Heart left ventricle (tissue), 16 donors: ENCODE results near the gene TMC3. TPM values are rescaled to one million over a fixed set of nuclear protein-coding genes. Genes with fewer than 3 reads are reported as not detected.

Source experiments
- ATAC-seq, 4 donors: fragments of 200-7000 bp; cut with Tn5 transposase; one replicate each; pipeline ENCODE4 v1.9.1; 2020 to 2022; ENCODE audit warnings: moderate library complexity in 4 of 4, mild to moderate bottlenecking in 3 of 4, moderate number of reproducible peaks in 1 of 4
- DNase-seq, 5 donors: peaks; one replicate each; pipeline ENCODE4 v3.0.0-alpha.2; 2020
- H3K27ac ChIP-seq, 12 donors: fragments of 200-600 bp; sonication (generic) in 4 of 12; one replicate each; pipeline versions ENCODE4 v1.5.0 to v1.8.0; 2016 to 2022; ENCODE audit warnings: mild to moderate bottlenecking in 2 of 12
- H3K27me3 ChIP-seq, 9 donors: fragments of 200-600 bp; sonication (generic) in 2 of 9; one replicate each; pipeline versions ENCODE4 v1.5.1 to v1.8.0; 2016 to 2022; ENCODE audit warnings: mild to moderate bottlenecking in 3 of 9
- H3K36me3 ChIP-seq, 9 donors: fragments of 200-600 bp; sonication (generic) in 2 of 9; one replicate each; pipeline versions ENCODE4 v1.5.0 to v1.8.0; 2018 to 2022; ENCODE audit warnings: mild to moderate bottlenecking in 2 of 9
- H3K4me1 ChIP-seq, 12 donors: fragments of 200-600 bp; sonication (generic) in 4 of 12; one replicate each; pipeline versions ENCODE4 v1.5.0 to v1.8.0; 2016 to 2022; ENCODE audit warnings: mild to moderate bottlenecking in 3 of 12
- H3K4me3 ChIP-seq, 12 donors: fragments of 200-600 bp; sonication (generic) in 4 of 12; one replicate each; pipeline versions ENCODE4 v1.5.0 to v1.8.0; 2017 to 2022; ENCODE audit warnings: mild to moderate bottlenecking in 9 of 12, moderate library complexity in 4 of 12
- H3K9me3 ChIP-seq, 12 donors: fragments of 200-600 bp; sonication (generic) in 4 of 12; one replicate each; pipeline versions ENCODE4 v1.5.0 to v1.8.0; 2016 to 2022; ENCODE audit warnings: mild to moderate bottlenecking in 1 of 12
- POLR2A ChIP-seq, 2 donors: fragments of 450-650 bp; IDR thresholded peaks; one replicate each; pipeline ENCODE4 v1.6.1; 2017; ENCODE audit warnings: antibody characterized with exemption in 2 of 2, mild to moderate bottlenecking in 2 of 2, moderate library complexity in 2 of 2
- WGBS, 4 donors: extraction: QIAGEN DNeasy Blood & Tissue Kit in 2 of 4; methylation state at CpG; one replicate each; pipeline versions ENCODE4 v1.1.5 to v1.1.7; 2013 to 2018; 5-methylcytosine and 5-hydroxymethylcytosine counted together
- intact Hi-C, 10 donors: fragments of 100-400 bp; cut with DNase I; formaldehyde crosslinking; loops; one replicate each; pipeline versions ENCODE4 v1.11.1 to v1.14.2; 2022
- polyA plus RNA-seq, 2 donors: library from polyadenylated mRNA; stranded (reverse); fragments of 200-250 nt; gene quantifications; one replicate each; pipeline ENCODE4 v1.2.3, GENCODE V29; 2013
- total RNA-seq, 9 donors: library from RNA; depleted of rRNA in 2 of 9; stranded (reverse); fragments of >200 nt in 2 of 9; fragmentation: NEBNext Ultra II Directional in 3 of 9; extraction: Animal tissue kit (Norgen Biotek cat#: 25700) in 3 of 9; gene quantifications; one replicate each; pipeline versions ENCODE4 v1.1.0 to v1.2.4, GENCODE V29; 2016 to 2023
- TF ChIP-seq, protein P1 (sequence below), 12 donors: fragments of 200-600 bp; sonication (generic) in 4 of 12; IDR thresholded peaks; one replicate each; pipeline versions ENCODE4 v1.5.0 to v1.8.0; 2018 to 2022; ENCODE audit warnings: antibody characterized with exemption in 12 of 12, mild to moderate bottlenecking in 5 of 12
- donor health status: ischemic (EF 13 %, LVEDD 7.1; RV severe dilation, severe dysfunction).
- donor health status: healthy with polysubstance abuse.
- donor health status: DM: no; HTN: yes; CAD: no.
- donor health status: DM: no; HTN: no; CAD: no.
- donor health status: ischemic (EF 25% LVEDD 6.9; RV normal size, moderate dysfunction).
- donor health status: ischemic (EF 25% LVEDD 5.7; RV mildly dilated, moderate dysfunction).
- donor health status: healthy.
- donor health status: DM: yes; HTN: yes; CAD: no.
- donor health status: ischemic (EF 35%, LVEDD 5.7; RV mildly dilated, moderate dysfunction).
- donor health status: nonischemic (EF 11% LVEDD 7.7; RV severe dilation, severe dysfunction).
- donor health status: DM: yes; HTN: yes; CAD: no.
- donor health status: PGD.
- donor health status: ischemic (EF 29% LVEDD 5.4; RV normal size, mild dysfunction).
- donor health status: nonischemic (EF 23%, LVEDD 6.1; RV moderate dilation, normal function).

Gene TMC3
- total and polyA plus RNA-seq, 11 donors: 0.19 TPM; not detected in 10

DNA sequence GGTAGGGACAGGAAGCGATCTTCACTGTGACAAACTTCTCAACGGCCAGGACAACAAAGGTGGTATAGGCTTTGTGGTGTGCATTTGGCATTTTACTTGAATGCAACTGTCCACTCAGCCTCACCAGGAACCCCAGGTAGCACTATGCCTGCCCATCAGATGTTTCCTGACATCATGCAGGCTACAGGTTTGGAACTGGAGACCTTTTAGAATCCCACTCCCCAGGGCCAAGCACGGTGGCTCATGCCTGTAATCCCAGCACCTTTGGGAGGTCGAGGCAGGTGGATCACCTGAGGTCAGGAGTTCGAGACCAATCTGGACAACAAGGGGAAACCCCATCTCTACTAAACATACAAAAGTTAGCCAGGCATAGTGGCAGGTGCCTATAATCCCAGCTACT lies 59.6 kb downstream of the TMC3 start:
- Histone ChIP-seq H3K36me3 (peaks cover 0 to 50% (median 22%) of the 10 kb centered on the region in 9 donors), H3K27me3 (no peaks in the 10 kb centered on the region), H3K9me3 (no peaks in the 10 kb centered on the region), H3K27ac (no peak overlapping the region), H3K4me3 (no peak overlapping the region), H3K4me1 (peaks cover 0 to 43% (median 5%) of the 10 kb centered on the region in 12 donors)
- ATAC-seq: no peak
- TF ChIP-seq, protein P1, sequence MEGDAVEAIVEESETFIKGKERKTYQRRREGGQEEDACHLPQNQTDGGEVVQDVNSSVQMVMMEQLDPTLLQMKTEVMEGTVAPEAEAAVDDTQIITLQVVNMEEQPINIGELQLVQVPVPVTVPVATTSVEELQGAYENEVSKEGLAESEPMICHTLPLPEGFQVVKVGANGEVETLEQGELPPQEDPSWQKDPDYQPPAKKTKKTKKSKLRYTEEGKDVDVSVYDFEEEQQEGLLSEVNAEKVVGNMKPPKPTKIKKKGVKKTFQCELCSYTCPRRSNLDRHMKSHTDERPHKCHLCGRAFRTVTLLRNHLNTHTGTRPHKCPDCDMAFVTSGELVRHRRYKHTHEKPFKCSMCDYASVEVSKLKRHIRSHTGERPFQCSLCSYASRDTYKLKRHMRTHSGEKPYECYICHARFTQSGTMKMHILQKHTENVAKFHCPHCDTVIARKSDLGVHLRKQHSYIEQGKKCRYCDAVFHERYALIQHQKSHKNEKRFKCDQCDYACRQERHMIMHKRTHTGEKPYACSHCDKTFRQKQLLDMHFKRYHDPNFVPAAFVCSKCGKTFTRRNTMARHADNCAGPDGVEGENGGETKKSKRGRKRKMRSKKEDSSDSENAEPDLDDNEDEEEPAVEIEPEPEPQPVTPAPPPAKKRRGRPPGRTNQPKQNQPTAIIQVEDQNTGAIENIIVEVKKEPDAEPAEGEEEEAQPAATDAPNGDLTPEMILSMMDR (IDR thresholded peaks at IDR 0.05): no peak
- TF ChIP-seq POLR2A (IDR thresholded peaks at IDR 0.05): no peak
- 88 to 93% (median 92%) methylated on average over 5 of the region's 5 CpGs for WGBS, 4 donors
- DNase-seq: no peak
- intact Hi-C loops: no loop called here

DNA sequence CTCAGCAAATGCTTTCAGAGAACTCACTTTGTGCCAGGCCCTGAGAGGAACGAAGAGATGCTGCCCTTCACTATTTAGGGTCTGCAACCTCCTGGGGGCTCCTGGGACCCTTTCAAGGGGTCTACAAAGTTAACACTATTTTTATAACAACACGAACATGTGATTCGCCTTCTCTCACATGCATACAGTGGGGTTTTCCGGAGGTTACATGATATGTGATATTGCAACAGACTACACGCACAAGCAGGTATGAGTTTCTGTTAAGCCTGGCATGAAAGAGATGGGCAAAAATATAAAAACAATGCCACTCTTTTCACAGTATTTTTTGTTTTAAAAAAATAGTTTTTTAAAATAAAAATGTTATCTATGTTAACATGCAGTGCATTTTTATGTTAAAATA lies 60.3 kb downstream of the TMC3 start:
- peak overlapping the region in 8 of 12 donors; percentile 10 to 90 (median 48) for H3K27ac ChIP-seq
- intact Hi-C loops: no loop called here
- peaks cover 0 to 51% (median 22%) of the 10 kb centered on the region in 9 donors for H3K36me3 ChIP-seq

DNA sequence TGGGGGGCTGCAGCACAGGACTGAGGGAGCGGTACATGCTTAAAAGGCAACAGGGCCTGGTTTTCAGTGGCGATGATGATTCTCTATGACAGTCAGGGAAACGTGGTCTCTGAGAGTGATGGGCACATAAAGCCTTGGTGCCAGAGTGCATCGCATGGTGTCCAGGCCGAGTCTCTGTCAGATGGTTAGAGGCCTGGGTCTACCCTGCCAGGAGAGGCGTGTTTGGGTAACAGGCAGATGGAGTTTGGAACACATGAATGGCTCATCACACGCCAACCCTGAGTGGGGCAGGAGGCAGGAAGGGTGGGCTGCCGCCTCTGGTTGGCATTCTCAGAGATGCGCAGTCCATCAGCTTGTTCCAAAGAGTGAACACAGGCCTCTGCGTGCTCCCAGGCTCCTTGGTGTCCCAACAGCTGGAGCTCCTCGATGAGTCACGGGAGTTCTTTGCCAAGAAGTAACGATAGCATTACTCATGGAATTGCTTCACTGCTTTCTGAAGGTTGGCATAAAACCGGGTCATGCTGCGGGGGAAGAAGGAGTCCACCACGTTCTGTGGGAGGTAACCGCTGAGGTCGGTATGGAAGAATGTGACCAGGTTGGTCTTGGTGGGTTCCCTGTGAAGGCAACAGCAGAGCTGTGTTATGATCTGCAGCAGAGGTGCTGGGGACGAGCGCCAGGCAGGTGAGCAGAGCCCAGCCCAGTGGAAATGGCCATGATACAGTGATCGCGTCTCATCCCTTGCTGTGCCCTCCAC lies 61.0 kb downstream of the TMC3 start:
- no peak for TF ChIP-seq POLR2A (IDR thresholded peaks at IDR 0.05)
- TF ChIP-seq, protein P1 (IDR thresholded peaks at IDR 0.05): no peak
- Histone ChIP-seq H3K27ac (peak overlapping the region in 9 of 12 donors; percentile 15 to 90 (median 54)), H3K9me3 (no peaks in the 10 kb centered on the region), H3K27me3 (no peaks in the 10 kb centered on the region), H3K4me3 (no peak overlapping the region), H3K36me3 (peaks cover 0 to 49% (median 21%) of the 10 kb centered on the region in 9 donors), H3K4me1 (peaks cover 0 to 43% (median 5%) of the 10 kb centered on the region in 12 donors)
- intact Hi-C loops: no loop called here
- 71 to 86% (median 82%) methylated on average over 21 to 22 of the region's 22 CpGs for WGBS, 4 donors
- DNase-seq: peak in 4 of 5 donors; percentile 57 to 80 (median 70)
- peak; percentile 52 to 85 (median 76) for ATAC-seq

More for the DNA sequence above, 60.3 kb downstream of the TMC3 start:
- 83 to 90% (median 87%) methylated on average over 5 of the region's 5 CpGs for WGBS, 4 donors
- Histone ChIP-seq H3K27me3 (no peaks in the 10 kb centered on the region), H3K4me3 (no peak overlapping the region), H3K4me1 (peaks cover 0 to 43% (median 5%) of the 10 kb centered on the region in 12 donors), H3K9me3 (no peaks in the 10 kb centered on the region)
- DNase-seq: no peak
- no peak for ATAC-seq
- TF ChIP-seq POLR2A (IDR thresholded peaks at IDR 0.05): no peak
- TF ChIP-seq, protein P1 (IDR thresholded peaks at IDR 0.05): no peak

DNA sequence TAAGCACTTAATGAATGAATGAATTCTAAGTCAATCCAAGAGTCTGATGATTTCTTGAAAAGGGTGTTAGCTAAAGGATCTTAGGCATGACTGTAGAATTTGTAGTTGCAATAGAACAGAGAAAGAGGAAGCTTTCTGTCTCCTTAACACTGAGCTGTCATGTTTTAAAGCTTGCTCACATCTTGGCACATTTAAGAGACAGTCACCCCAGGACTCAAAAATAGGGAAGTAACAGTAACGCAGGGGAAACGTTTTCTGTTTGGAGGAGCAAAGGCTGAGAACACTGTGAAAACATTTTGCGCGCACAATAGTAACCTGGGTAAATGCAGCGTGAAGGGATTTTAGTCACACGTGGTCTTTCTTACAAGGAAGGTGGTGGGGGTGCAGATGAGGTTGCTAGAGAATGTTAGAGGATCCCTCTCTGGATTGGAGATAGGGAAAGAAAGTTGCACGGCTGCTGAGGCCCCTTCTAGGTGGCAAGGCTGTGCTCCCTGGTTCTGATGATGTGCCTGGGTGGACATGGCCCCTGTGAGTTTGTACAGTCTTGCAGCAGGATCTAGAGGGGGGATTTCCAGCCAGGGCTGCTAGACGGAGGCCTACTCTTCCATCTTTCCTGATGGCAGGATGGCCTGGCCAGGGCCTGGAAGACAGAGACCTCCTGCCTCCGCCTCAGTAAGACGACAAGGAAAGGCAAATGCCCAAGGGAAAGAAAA lies 62.1 kb downstream of the TMC3 start:
- 79 to 92% (median 88%) methylated on average over 10 of the region's 10 CpGs for WGBS, 4 donors

More for the DNA sequence above, 62.1 kb downstream of the TMC3 start:
- Histone ChIP-seq H3K27me3 (no peaks in the 10 kb centered on the region), H3K4me3 (no peak overlapping the region), H3K9me3 (no peaks in the 10 kb centered on the region), H3K4me1 (peaks cover 0 to 43% (median 5%) of the 10 kb centered on the region in 12 donors), H3K27ac (peak overlapping the region in 7 of 12 donors; percentile 17 to 90 (median 47)), H3K36me3 (peaks cover 0 to 48% (median 25%) of the 10 kb centered on the region in 9 donors)
- DNase-seq (no peak), ATAC-seq (peak in 3 of 4 donors; percentile 35 to 61 (median 43))
- TF ChIP-seq, protein P1 (IDR thresholded peaks at IDR 0.05): no peak
- no peak for TF ChIP-seq POLR2A (IDR thresholded peaks at IDR 0.05)
- intact Hi-C loops: no loop called here
